ENCODE results near the gene MEGF6. TPM values are rescaled to one million over a fixed set of nuclear protein-coding genes. Genes with fewer than 3 reads are reported as not detected.

MEGF6 gene
- total and polyA plus RNA-seq, 4 donors, result 17.7 to 54.2 (median 48.2) TPM

- TF ChIP-seq CTCF (IDR thresholded peaks at IDR 0.05; ENCODE audit: control extremely low read depth, extremely low read depth), result no peak
- Histone ChIP-seq H3K36me3 (ENCODE audit: control insufficient read depth in 4 of 4, insufficient read depth in 4 of 4, low read length in 4 of 4) (peaks cover 0 to 18% (median 4%) of the 10 kb centered on the region in 4 donors), H3K27ac (ENCODE audit: low read depth in 1 of 2, low read length in 1 of 2) (no peak overlapping the region), H3K9me3 (ENCODE audit: control insufficient read depth in 4 of 4, insufficient read depth in 3 of 4, low read length in 3 of 4) (no peaks in the 10 kb centered on the region), H3K9ac (ENCODE audit: insufficient read depth in 1 of 2, low read length in 2 of 2) (no peak overlapping the region), H3K4me1 (ENCODE audit: control insufficient read depth in 5 of 5, insufficient read depth in 5 of 5, low read length in 5 of 5) (no peaks in the 10 kb centered on the region), H3K27me3 (ENCODE audit: control insufficient read depth in 3 of 3, insufficient read depth in 3 of 3, low read length in 2 of 3) (no peaks in the 10 kb centered on the region), H3K4me3 (no peak overlapping the region)
- DNase-seq (no peak), ATAC-seq (ENCODE audit: insufficient read depth, low FRiP score) (no peak)
- 97% methylated on average over 27 of the region's 27 CpGs for WGBS, 2 donors
These were observed 91.9 kb downstream of the MEGF6 start for GRCh38 chr1:3519301-3519885.

- no peak for DNase-seq
- 94 to 96% methylated on average over 8 of the region's 8 CpGs for WGBS, 2 donors
- TF ChIP-seq CTCF (IDR thresholded peaks at IDR 0.05; ENCODE audit: control extremely low read depth, extremely low read depth), result no peak
These were observed 92.6 kb downstream of the MEGF6 start for GRCh38 chr1:3518756-3519155.

GRCh38 chr1:3518256-3518655 is 93.1 kb downstream of the MEGF6 start:
- no peak overlapping the region for H3K27ac ChIP-seq (ENCODE audit: low read depth in 1 of 2, low read length in 1 of 2)
- no peaks in the 10 kb centered on the region for H3K9me3 ChIP-seq (ENCODE audit: control insufficient read depth in 4 of 4, insufficient read depth in 3 of 4, low read length in 3 of 4)
- no peaks in the 10 kb centered on the region for H3K27me3 ChIP-seq (ENCODE audit: control insufficient read depth in 3 of 3, insufficient read depth in 3 of 3, low read length in 2 of 3)
- no peak for TF ChIP-seq CTCF (IDR thresholded peaks at IDR 0.05; ENCODE audit: control extremely low read depth, extremely low read depth)
- H3K4me1 ChIP-seq (ENCODE audit: control insufficient read depth in 5 of 5, insufficient read depth in 5 of 5, low read length in 5 of 5), result no peaks in the 10 kb centered on the region
- no peak overlapping the region for H3K9ac ChIP-seq (ENCODE audit: insufficient read depth in 1 of 2, low read length in 2 of 2)
- DNase-seq (no peak), ATAC-seq (ENCODE audit: insufficient read depth, low FRiP score) (no peak)
- peaks cover 0 to 12% (median 4%) of the 10 kb centered on the region in 4 donors for H3K36me3 ChIP-seq (ENCODE audit: control insufficient read depth in 4 of 4, insufficient read depth in 4 of 4, low read length in 4 of 4)
- H3K4me3 ChIP-seq, result no peak overlapping the region
- WGBS, 2 donors, result 96% methylated on average over 12 of the region's 12 CpGs

More at GRCh38 chr1:3518756-3519155, 92.6 kb downstream of the MEGF6 start:
- H3K4me3 ChIP-seq, result no peak overlapping the region
- no peaks in the 10 kb centered on the region for H3K27me3 ChIP-seq (ENCODE audit: control insufficient read depth in 3 of 3, insufficient read depth in 3 of 3, low read length in 2 of 3)
- no peaks in the 10 kb centered on the region for H3K9me3 ChIP-seq (ENCODE audit: control insufficient read depth in 4 of 4, insufficient read depth in 3 of 4, low read length in 3 of 4)
- no peak overlapping the region for H3K9ac ChIP-seq (ENCODE audit: insufficient read depth in 1 of 2, low read length in 2 of 2)
- H3K4me1 ChIP-seq (ENCODE audit: control insufficient read depth in 5 of 5, insufficient read depth in 5 of 5, low read length in 5 of 5), result no peaks in the 10 kb centered on the region
- H3K36me3 ChIP-seq (ENCODE audit: control insufficient read depth in 4 of 4, insufficient read depth in 4 of 4, low read length in 4 of 4), result peaks cover 0 to 12% (median 4%) of the 10 kb centered on the region in 4 donors
- H3K27ac ChIP-seq (ENCODE audit: low read depth in 1 of 2, low read length in 1 of 2), result no peak overlapping the region
- no peak for ATAC-seq (ENCODE audit: insufficient read depth, low FRiP score)
